UCSD-AML1 (cell line): ENCODE results near the gene TUSC2.
"Not testable (repeated sequence)": the region's sequence is repeated elsewhere in the genome, so short reads cannot be mapped to it uniquely, and the experiment has no call there.

Experiments used
- DNase-seq: peaks from one replicate; lab custom pipeline; 2025; ENCODE audit not compliant: unreplicated experiment; lab: John Stamatoyannopoulos, UW

TUSC2 gene

DNA sequence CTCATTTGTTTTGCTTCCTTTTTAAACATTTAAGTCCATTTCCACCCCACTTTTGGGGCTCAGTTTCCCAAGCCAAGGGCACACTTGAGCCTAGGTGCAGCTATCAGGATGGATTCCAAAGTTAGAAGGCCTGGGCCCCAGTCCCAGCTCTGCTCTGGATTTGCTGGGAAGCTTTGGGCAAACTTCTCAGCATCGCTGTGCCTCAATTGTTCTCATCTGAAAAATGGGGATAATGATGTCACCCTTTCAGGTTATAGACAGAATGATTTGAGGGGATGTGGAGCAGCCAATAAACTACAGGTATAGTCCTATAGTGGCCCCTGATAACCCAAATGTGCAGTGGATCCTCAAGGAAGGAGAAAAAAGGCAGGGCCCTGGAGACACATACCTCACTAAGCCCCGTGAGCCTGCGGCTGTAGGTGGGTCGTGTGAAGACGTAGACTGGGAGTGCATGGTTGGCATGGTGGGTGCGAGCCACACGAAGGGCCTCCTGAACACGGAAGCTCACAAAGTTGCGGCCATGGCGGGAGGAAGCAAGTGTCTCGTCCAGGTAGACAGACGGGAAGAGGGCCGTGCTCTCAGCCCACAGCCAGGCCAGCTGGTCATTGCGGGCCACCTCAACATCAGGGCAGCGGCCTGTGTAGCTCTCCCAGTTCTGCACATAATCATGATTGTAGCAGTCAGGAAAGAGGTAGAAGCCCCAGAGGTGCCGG is 8.7 kb downstream of the TUSC2 start:
- no peak for DNase-seq

- no peak for DNase-seq
These were observed 9.4 kb downstream of the TUSC2 start for GRCh38 chr3:50318615-50319014.

DNA sequence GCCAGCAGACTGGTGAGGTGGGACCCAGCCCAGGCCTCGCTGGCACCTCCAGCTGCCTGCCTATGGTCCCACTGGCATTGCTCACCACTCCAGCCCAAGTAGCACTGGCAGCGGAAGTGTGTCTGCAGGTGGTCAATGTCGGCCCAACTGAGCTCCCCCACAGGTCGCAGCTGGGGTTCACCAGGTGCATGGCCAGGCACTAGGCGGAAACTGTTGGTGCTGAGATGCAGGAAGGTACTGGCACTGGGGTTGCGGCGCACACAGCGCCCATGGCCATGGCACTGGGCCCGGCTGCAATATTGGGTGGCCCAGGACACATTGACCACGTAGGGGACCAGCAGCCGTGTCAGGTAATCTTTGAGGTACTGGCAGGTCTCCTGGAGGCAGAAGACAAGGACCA is 9.9 kb downstream of the TUSC2 start:
- DNase-seq, result no peak

- DNase-seq, result no peak
These were observed 10.7 kb downstream of the TUSC2 start for GRCh38 chr3:50317300-50317699.

DNA sequence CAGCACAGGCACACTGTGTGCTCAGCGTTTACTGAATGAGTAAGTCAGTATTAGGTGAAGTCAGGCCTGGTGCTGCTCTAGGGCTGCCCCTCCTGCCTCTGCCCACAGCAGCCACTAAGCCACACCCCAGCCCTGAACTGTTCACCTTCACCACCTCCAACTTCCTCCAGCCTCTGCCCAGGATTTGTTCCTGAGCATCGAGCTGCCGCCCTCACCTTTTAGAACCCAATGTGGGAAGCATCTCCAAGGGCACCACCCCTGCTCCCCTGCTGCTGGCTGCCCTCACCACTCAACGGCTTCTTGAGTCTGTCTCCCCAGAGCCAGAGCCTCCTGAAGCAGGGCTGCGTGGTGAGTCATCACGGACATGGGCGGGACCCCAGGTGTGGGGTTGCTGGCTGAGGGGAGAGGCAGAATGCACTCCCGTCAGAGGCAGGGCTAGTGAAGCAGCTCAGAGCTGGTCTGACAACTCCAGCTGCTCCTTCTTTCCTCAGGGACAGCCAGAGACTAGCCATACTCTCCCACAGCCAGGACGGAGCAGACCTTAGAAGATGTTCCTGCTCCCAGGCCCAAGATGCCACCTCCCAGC is 11.3 kb downstream of the TUSC2 start:
- no peak for DNase-seq

DNA sequence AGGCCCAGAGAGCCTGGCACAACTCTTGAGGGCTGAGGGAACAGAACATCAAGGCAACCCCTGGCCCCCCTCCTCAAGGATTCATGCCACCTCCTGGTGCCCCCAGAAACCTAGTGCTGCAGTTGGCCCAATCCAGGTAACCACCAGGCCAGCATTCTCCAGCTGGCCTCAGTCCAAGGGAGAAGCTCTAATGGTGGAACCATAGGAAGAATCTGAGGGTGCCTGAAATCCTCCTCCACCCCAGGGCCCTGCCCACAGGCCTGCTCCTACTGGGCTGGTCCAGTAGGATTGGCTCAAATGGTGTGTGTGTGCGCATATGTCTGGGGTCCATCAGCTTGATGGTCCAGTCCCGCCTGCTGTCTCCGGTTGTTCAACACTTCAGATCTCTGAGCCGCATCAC is 13.2 kb downstream of the TUSC2 start:
- no peak for DNase-seq

DNA sequence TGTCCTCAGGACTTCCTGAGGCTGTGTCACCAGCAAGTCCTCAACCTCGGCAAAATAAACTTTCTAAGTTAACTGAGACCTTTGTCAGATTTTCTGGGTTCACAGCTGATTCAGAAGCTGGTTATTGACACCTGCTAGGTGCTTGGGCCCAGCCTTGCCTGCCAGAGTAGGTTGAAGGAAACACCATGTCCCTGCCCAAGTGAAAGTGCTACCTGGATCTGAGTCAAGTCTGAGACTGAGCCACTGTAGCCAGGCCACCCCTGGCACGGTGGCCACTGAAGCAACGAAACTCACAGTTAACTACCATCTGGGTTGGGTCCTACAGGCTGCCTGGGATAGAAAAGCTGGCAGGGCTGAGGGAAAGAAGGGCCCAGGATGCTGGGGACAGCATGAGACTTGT is 13.7 kb downstream of the TUSC2 start:
- DNase-seq, result no peak

- not testable (repeated sequence) for DNase-seq
These were observed 16.0 kb downstream of the TUSC2 start for GRCh38 chr3:50312041-50312440.

GRCh38 chr3:50304601-50305000 is 23.4 kb downstream of the TUSC2 start:
- no peak for DNase-seq

- peak; percentile 35 for DNase-seq
These were observed 24.8 kb downstream of the TUSC2 start, which contains the start of gene HYAL1 for GRCh38 chr3:50303013-50303815. TSS of gene HYAL1 (minus strand) at chr3:50303574. CDS start at chr3:50302956, 618 bp downstream.

GRCh38 chr3:50302095-50303012 is 25.7 kb downstream of the TUSC2 start:
- no peak for DNase-seq

DNA sequence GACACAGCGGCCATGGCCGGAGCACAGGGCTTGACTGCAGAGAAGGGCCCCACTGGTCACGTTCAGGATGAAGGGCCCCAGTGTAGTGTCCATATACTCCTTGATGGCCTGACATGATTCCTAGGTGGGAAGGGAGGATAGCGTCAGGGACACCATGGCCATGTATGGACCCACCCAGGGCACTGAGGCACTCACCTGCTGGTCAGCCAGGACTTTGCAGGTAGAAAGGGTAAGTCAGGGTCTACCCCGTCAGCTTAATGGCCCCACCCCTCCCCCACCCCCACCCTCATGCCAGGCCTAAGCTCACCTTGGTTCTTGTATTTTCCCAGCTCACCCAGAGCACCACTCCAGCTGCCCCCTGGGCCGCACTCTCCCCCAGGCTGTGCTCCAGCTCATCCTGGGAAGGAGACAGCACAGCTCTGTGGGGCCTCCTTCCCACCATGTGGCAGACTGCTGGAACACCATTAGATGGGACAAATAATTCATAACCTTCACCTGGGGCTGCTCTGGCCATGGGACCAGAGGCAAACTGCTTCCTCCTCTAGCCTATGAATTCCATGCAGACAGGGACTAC is 27.3 kb downstream of the TUSC2 start:
- DNase-seq, result no peak

DNA sequence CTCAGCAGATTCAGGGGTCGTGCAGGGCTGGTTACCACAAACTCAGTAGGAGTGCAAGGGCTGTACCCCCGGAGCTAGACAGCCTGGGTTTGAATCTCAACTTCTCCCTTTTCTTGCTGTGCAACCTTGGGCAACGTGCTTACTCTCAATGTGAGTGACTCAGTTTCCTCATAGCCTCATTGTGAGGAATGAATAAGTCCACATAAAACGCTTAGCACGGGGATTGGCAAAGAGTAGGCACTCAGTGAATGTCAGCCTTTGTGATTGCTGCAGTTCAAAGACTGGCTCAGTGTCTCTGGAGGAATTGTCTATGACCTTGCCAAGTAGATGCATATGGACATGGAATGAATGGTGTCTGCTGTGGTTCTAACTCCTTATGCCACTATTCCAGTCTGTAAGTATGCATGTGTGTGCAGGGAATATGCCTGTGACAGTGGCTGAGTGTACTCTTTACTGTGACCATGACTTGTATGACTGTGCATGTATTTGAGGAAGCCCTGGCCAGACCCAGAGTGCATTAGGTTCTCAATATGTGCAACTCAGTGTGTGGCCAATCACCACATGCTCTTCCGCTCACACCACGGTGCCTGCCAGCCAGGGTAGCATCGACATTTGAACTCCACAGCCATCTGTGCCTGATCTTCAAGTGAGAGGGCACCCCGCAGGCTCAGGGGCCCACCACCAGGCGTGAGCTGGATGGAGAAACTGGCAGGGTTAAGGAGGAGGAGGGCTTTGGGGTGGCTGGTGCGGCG is 27.9 kb downstream of the TUSC2 start:
- DNase-seq, result peak; percentile 45

DNA sequence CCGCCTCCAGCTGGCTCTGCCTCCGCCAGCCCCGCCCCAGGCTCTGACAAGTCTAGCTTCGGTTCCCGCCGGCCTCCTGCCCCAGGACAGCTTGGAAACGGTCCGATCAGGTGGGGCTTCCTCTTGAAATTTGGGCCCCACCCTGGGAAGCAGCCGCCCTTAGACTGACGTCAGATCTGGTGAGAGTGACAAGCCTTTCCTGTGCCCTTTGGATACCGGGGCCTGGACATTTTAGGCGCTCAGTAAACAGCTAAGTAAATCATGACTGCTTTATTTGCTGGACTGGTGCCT is 28.4 kb downstream of the TUSC2 start:
- no peak for DNase-seq

GRCh38 chr3:50298836-50299637 is 29.0 kb downstream of the TUSC2 start, which contains the start of the genes HYAL3 and NAA80:
TSS of gene HYAL3 (minus strand) at chr3:50299405. CDS start at chr3:50295602, 3,803 bp downstream.
TSS of gene NAA80 (minus strand) at chr3:50299405. CDS start at chr3:50297463, 1,942 bp downstream.
- peak; percentile 99 for DNase-seq

DNA sequence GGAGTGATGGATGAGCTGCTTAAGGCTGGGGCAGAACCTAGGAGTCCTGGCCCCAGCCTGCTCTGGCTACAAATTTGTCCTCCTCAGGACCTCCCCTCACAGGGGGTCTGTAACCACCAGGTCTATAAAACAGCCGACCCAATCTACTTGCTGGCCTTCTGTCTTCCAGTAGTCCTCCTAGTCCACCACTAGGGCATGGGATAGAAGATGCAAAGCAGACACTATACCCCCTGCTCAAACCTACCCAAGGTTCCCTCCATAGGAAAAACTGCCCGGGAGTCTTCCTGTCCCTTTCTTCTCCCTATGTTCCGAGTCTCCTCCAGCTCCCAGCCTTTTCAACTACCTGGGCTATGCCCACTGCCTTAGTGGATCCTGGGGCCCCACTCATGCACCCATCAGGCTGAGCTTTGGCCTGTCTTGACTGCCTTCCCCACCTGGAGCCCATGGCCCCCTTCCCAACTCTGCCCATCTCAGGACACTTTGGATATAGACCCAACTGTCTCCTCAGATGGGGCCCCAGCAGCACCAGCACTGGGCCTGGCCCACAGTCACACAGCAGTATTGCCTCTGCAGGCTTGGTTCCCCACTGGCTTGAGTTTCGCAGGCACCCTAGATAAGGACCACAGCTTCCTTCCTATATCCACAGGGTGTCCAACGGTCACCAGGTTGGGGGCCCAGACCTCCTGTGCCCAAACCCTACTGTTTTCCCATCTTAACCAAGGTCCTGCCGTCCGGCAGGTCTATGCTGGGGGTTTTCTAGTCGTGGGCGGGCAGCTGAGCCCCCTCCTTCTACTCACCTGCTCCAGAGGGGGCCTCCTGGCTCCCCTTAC is 29.9 kb downstream of the TUSC2 start:
- DNase-seq, result peak; percentile 66

- DNase-seq, result no peak
These were observed 30.6 kb downstream of the TUSC2 start for GRCh38 chr3:50297384-50297775.

- no peak for DNase-seq
These were observed 31.2 kb downstream of the TUSC2 start for GRCh38 chr3:50296721-50297383.
